Thyroid gland (tissue), 4 donors: ENCODE data around the gene SYTL3.

Experiments
- CTCF ChIP-seq, 6 experiments: fragments of 200-600 bp in 3 of 6; fragments of 450-650 bp in 3 of 6; sonication (generic) in 3 of 6; IDR thresholded peaks; one replicate each; pipeline ENCODE4 v1.5.1; 2016 to 2019; ENCODE audit warnings: antibody characterized with exemption in 6 of 6, mild to moderate bottlenecking in 2 of 6, inconsistent platforms in 1 of 6, moderate library complexity in 1 of 6
- POLR2A ChIP-seq, 2 donors: fragments of 450-650 bp; IDR thresholded peaks; one replicate each; pipeline ENCODE4 v1.6.1; 2017; ENCODE audit warnings: antibody characterized with exemption in 2 of 2, mild to moderate bottlenecking in 2 of 2, moderate library complexity in 1 of 2

- no peak for TF ChIP-seq POLR2A (IDR thresholded peaks at IDR 0.05)
- TF ChIP-seq CTCF (IDR thresholded peaks at IDR 0.05) = no peak
These were observed 2.4 kb upstream of the SYTL3 start for GRCh38 chr6:158647501-158647900.
